HFFc6 (cell line): Measurements from ENCODE around the gene MAGI1. TPM values are rescaled to one million over a fixed set of nuclear protein-coding genes. Genes with fewer than 3 reads are reported as not detected.

Experiments
- DNase-seq: peaks from one replicate; pipeline ENCODE4 v3.0.0-alpha.2; 2018
- H3K27ac Mint-ChIP-seq: 2 replicates; pipeline ENCODE4 v1.8.0; 2020; ENCODE audit warnings: mild to moderate bottlenecking, mixed read lengths
- H3K27me3 Mint-ChIP-seq: 2 replicates; pipeline ENCODE4 v1.8.0; 2021; ENCODE audit warnings: mild to moderate bottlenecking, moderate library complexity, mixed read lengths; ENCODE audit not compliant: insufficient read depth
- H3K36me3 Mint-ChIP-seq: 2 replicates; pipeline ENCODE4 v1.8.0; 2021; ENCODE audit warnings: low read depth, mixed read lengths
- H3K4me1 Mint-ChIP-seq: 2 replicates; pipeline ENCODE4 v1.8.0; 2020; ENCODE audit warnings: low read depth, mixed read lengths
- H3K4me3 Mint-ChIP-seq: 2 replicates; pipeline ENCODE4 v1.8.0; 2020; ENCODE audit warnings: mild to moderate bottlenecking, moderate library complexity, mixed read lengths
- H3K9me3 Mint-ChIP-seq: 2 replicates; pipeline ENCODE4 v1.8.0; 2020; ENCODE audit warnings: mild to moderate bottlenecking, mixed read lengths
- CTCF ChIP-seq: fragments of 200-600 bp; sonication (generic); IDR thresholded peaks from 2 replicates; pipeline ENCODE4 v1.5.0; 2021; ENCODE audit warnings: antibody characterized with exemption, mild to moderate bottlenecking
- total RNA-seq, 6 experiments: library from RNA; stranded (reverse); fragmentation: NEBNext Ultra II Directional; extraction: Animal tissue kit (Norgen Biotek cat#: 25700); gene quantifications; 2 replicates in 1 of 6; 3 replicates in 5 of 6; pipeline ENCODE4 v1.2.3, GENCODE V29; 2021

Gene MAGI1
- total RNA-seq, 6 experiments from 2014 or later: 21.1 to 30.5 (median 22.4) TPM

GRCh38 chr3:65983100-65983499 is 55.6 kb downstream of the MAGI1 start:
- Mint-ChIP-seq H3K4me3 (no peak overlapping the region), H3K9me3 (no peaks in the 10 kb centered on the region), H3K27ac (no peak overlapping the region), H3K36me3 (no peaks in the 10 kb centered on the region; the same call in 1 of the 2 replicates), H3K27me3 (no peaks in the 10 kb centered on the region), H3K4me1 (peaks cover 23% of the 10 kb centered on the region)
- no peak for DNase-seq
- TF ChIP-seq CTCF: no peak

- H3K27ac Mint-ChIP-seq: peak overlapping the region; percentile 91
Observed at GRCh38 chr3:65979731-65980130, 59.0 kb downstream of the MAGI1 start.

GRCh38 chr3:65979162-65979561 is 59.6 kb downstream of the MAGI1 start:
- Mint-ChIP-seq H3K9me3 (no peaks in the 10 kb centered on the region), H3K27me3 (no peaks in the 10 kb centered on the region), H3K27ac (peak overlapping the region; percentile 91), H3K4me3 (peak overlapping the region; percentile 73), H3K4me1 (peaks cover 30% of the 10 kb centered on the region), H3K36me3 (peaks cover 19% of the 10 kb centered on the region)
- no peak for TF ChIP-seq CTCF
- DNase-seq: peak; percentile 88

More at GRCh38 chr3:65979731-65980130, 59.0 kb downstream of the MAGI1 start:
- Mint-ChIP-seq H3K4me3 (peak overlapping the region; percentile 73), H3K9me3 (no peaks in the 10 kb centered on the region), H3K36me3 (peaks cover 15% of the 10 kb centered on the region), H3K27me3 (no peaks in the 10 kb centered on the region), H3K4me1 (peaks cover 30% of the 10 kb centered on the region)
- DNase-seq: peak; percentile 81
- no peak for TF ChIP-seq CTCF

- Mint-ChIP-seq H3K4me1 (peaks cover 30% of the 10 kb centered on the region), H3K9me3 (no peaks in the 10 kb centered on the region), H3K27ac (peak overlapping the region; percentile 91), H3K4me3 (peak overlapping the region; percentile 73), H3K27me3 (no peaks in the 10 kb centered on the region), H3K36me3 (peaks cover 19% of the 10 kb centered on the region)
- TF ChIP-seq CTCF: no peak
- no peak for DNase-seq
Observed at GRCh38 chr3:65978116-65978515, 60.6 kb downstream of the MAGI1 start.

- no peak overlapping the region for H3K27ac Mint-ChIP-seq
Observed at GRCh38 chr3:65975032-65975431, 63.7 kb downstream of the MAGI1 start.

More at GRCh38 chr3:65975032-65975431, 63.7 kb downstream of the MAGI1 start:
- H3K36me3 Mint-ChIP-seq: peaks cover 26% of the 10 kb centered on the region
- no peak overlapping the region for H3K4me3 Mint-ChIP-seq
- H3K4me1 Mint-ChIP-seq: peaks cover 43% of the 10 kb centered on the region
- no peaks in the 10 kb centered on the region for H3K9me3 Mint-ChIP-seq
- H3K27me3 Mint-ChIP-seq: no peaks in the 10 kb centered on the region; the same call in 1 of the 2 replicates
- DNase-seq: no peak
- TF ChIP-seq CTCF: no peak
